Cardiac septum (tissue), 1 donor: Measurements from ENCODE around the gene PDE1A. TPM values are rescaled to one million over a fixed set of nuclear protein-coding genes. Genes with fewer than 3 reads are reported as not detected.
"Not testable (repeated sequence)": the region's sequence is repeated elsewhere in the genome, so short reads cannot be mapped to it uniquely, and the experiment has no call there.

Source experiments
- DNase-seq: peaks from one replicate; pipeline ENCODE4 v3.0.0-alpha.2; 2020; ENCODE audit warnings: low spot score
- intact Hi-C: fragments of 100-400 bp; cut with DNase I; formaldehyde crosslinking; loops from one replicate; pipeline ENCODE4 v1.14.0; 2022
- total RNA-seq: library from RNA; stranded (reverse); fragmentation: NEBNext Ultra II Directional; extraction: Animal tissue kit (Norgen Biotek cat#: 25700); gene quantifications from one replicate; pipeline ENCODE4 v1.2.1, GENCODE V29; 2021
- donor health status: DM: no; HTN: no; CAD: no.

PDE1A gene
- total RNA-seq, 1 donor from 2014 or later, result 9.6 TPM

GRCh38 chr2:182300608-182301007 is 126.2 kb downstream of the PDE1A start:
- no peak for DNase-seq
- intact Hi-C loops, result loop anchor here (10.0 kb wide), 1 partner anchor 344 kb away; no protein-coding TSS in a partner anchor

GRCh38 chr2:182299632-182300031 is 127.2 kb downstream of the PDE1A start:
- intact Hi-C loops, result loop anchor here (10.0 kb wide), 1 partner anchor 345 kb away; no protein-coding TSS in a partner anchor
- no peak for DNase-seq

DNA sequence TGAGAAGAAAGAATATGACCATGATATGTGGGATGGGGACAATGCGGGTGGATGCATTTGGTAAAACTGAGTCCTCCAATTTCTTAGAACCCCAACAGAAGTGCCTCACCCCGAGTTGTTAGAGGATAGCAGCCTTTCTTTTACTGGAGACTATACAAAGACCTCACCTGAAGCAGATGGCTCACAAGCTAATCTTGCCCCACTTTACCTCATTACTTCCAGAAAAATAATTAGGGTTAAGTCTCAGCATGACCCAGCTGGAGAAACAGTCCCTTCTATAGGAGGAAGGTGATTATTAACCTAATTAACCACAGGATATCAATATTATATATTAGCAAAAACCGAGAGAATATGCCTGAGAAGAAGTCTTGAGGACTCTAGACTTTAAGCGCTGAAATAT is 128.4 kb downstream of the PDE1A start:
- no peak for DNase-seq
- intact Hi-C loops, result no loop called here

DNA sequence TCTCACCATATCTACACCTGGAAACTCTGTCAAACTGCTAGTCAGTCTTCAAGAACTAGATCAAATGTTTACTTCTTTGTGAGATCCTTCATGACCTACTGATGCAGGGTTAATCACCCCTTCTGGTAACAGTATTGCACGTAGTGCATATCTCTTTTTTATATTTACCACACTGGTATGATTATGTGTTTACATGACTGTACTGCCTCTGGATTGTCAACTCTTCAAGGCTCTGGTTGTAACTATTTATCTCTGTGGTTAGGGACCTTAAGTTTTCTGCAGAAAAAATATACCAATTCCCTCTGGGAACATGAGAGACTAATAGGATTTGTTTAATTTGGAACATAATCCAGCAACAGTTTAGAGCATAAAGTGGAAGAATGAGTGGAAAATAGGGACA is 135.5 kb downstream of the PDE1A start:
- DNase-seq, result no peak
- intact Hi-C loops, result no loop called here

DNA sequence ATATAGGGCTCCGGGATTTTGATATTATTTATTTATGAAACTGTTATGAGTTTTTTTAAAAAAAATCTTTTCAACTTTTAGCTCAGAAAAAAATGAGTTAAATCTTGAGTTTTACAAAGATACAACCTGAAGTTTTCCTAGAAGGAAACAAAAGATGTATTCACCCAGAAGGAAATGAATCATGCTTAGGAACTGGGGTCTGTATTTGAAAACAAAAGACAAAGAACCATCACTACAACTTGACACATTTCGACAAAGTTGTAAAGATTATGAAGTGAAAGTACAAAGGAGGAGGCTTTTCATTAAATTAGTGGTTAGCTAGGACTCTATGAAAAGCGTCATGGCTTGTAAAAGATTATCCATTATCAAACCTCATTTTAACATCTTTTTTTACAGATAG is 143.3 kb downstream of the PDE1A start:
- DNase-seq, result no peak
- intact Hi-C loops, result no loop called here

GRCh38 chr2:182281276-182281675 is 145.6 kb downstream of the PDE1A start:
- no peak for DNase-seq
- intact Hi-C loops, result no loop called here

DNA sequence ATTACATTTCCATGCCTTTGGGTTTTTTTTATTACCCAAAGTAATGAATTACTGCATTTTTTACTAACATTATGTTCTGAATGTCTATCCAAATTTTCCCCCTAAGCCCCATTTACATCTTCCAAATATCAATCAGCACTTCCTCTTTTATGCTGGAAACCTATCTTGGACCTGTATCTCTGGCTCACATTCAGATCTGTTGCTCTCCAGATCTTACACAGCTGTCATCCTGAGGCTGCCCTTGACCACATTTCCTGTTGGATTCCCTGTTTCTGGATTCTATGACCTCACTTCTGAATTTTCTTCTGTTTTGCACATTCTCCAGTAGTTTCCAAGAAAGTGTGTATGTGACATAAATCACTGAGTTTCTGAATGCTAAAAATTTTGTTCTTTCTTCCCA is 146.7 kb downstream of the PDE1A start:
- DNase-seq, result no peak
- intact Hi-C loops, result no loop called here

DNA sequence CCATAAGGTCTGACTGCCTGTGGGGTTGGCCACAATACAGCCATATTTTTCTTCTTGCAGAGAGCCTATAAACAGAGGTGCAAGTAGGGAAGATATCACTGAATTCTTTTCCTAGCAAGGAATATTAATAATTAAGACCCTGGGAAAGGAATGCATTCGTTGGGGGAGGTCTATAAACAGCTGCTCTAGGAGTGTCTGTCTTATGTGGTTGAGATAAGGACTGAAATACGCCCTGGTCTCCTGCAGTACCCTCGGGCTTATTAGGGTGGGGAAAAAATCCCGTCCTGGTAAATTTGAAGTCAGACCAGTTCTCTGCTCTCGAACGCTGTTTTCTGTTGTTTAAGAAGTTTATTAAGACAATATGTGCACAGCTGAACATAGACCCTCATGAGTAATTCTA is 150.2 kb downstream of the PDE1A start:
- DNase-seq, intact Hi-C loops: not testable (repeated sequence)

DNA sequence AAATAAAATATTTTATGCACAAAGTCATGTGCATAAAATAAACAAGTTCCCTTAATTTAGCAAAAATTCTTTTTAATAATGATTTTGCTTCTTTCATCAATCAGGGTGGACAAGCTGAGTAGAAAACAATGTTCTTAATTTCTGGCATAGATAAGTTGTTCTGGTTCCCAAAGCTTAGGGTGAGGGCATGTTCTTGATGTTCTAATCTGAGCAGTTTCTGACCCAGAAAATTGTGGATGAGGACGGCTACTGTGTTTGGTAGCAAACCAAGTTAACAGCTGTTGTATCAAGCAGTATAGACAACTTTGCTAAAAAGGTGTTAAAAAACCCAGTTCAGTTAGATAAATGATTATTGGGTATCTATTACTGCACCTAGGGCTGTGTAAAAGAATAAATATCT is 158.9 kb downstream of the PDE1A start:
- intact Hi-C loops, result no loop called here

GRCh38 chr2:182266909-182267308 is 159.9 kb downstream of the PDE1A start:
- intact Hi-C loops, result no loop called here
- DNase-seq, result no peak

More for the DNA sequence above, 158.9 kb downstream of the PDE1A start:
- no peak for DNase-seq

GRCh38 chr2:182265718-182266117 is 161.1 kb downstream of the PDE1A start:
- intact Hi-C loops, result no loop called here
- DNase-seq, result no peak

DNA sequence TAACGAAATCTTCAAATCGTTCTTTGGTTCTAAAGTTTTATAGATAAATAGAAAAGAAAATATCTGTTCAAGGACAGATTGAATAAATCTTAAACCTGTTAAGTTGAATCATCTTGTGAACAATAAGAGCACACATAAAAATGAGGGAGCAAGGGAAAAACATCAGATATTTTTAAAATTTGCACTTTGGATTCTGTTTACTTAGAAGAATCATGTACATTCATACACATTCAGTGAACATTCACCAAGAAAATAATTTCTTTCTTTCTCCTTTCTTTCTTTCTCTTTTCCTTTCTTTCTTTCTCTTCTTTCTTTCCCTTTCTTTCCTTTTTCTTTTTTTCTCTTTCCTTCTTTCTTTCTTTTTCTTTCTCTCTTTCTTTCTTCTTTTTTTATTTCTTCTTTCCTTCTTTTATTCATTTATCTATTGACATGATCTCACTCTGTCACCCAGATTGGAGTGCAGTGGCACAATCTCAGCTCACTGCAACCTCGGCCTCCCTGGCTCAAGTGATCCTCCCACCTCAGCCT is 164.9 kb downstream of the PDE1A start:
- DNase-seq, result no peak
- intact Hi-C loops, result no loop called here

DNA sequence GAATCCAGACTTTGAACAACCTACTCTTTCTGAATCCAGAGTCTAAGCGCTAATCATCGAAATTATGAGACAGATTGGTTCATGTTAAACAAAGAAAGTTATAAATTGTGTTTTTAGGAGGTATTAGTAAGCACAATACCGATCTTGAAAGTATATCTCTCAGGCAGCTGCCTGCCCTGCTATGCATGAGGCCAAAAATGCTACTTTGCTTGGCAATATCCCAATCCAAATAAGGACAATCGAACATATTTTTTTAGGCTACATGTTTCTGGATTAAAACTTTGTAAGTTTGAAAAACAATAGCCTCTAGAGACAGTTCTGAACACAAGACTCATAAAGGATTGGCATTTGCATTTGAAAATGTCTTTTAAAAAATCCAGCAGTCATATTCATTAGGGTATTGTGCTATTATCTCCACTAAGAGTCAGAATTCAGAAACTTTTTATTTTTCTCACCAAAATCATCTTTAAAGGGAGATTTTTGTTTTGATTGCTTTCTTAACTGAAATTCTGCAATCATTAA is 167.1 kb downstream of the PDE1A start:
- no peak for DNase-seq
- intact Hi-C loops, result no loop called here

GRCh38 chr2:182252534-182252933 is 174.3 kb downstream of the PDE1A start:
- no peak for DNase-seq
- intact Hi-C loops, result no loop called here

DNA sequence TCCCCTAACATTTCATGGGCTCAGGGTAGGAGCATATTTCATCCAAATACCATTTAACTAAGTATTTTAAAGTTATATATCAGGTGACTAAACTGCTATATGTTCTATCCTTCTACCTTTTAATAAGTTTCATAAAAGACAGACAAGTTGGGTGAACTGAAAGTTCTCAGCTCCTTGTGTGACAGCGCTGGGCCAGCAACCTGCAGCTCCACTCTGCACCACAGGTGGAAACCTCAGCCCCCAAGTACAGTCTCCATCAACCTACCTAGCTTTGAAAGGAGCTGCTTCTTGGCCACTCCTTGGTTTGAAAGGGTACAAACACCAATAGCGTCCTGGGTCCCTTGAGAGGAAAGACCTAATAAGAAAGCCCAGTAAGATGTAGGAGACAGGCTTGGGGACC is 177.9 kb downstream of the PDE1A start:
- no peak for DNase-seq
- intact Hi-C loops, result no loop called here

GRCh38 chr2:182248362-182248761 is 178.5 kb downstream of the PDE1A start:
- intact Hi-C loops, result no loop called here
- DNase-seq, result no peak

GRCh38 chr2:182247831-182248230 is 179.0 kb downstream of the PDE1A start:
- DNase-seq, result no peak
- intact Hi-C loops, result no loop called here

DNA sequence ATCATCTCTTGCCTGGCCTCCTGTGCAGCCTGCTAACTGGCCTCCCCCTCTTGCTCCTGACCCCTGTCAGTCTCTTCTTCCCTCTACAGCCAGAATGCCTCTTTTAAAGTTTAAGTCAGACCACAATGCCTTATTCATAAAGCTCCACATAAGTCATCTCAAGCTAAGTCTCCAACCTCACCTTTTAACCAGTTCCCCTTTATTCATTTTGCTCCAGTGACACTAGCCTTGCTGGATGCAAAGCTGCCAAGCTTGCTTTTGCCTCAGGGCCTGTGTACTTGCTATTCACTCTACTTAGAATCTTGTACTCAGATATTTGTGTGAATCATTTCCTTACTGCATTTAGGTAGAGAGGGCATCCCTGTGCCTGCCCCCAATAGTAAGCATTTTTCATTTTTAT is 180.9 kb downstream of the PDE1A start:
- intact Hi-C loops, result no loop called here
- no peak for DNase-seq

GRCh38 chr2:182242609-182243008 is 184.2 kb downstream of the PDE1A start:
- intact Hi-C loops, result loop anchor here (5.0 kb wide), 2 partner anchors 55 to 410 kb away; no protein-coding TSS in a partner anchor
- no peak for DNase-seq

GRCh38 chr2:182241936-182242335 is 184.9 kb downstream of the PDE1A start:
- intact Hi-C loops, result loop anchor here (5.0 kb wide), 2 partner anchors 55 to 410 kb away; no protein-coding TSS in a partner anchor
- DNase-seq, result no peak

DNA sequence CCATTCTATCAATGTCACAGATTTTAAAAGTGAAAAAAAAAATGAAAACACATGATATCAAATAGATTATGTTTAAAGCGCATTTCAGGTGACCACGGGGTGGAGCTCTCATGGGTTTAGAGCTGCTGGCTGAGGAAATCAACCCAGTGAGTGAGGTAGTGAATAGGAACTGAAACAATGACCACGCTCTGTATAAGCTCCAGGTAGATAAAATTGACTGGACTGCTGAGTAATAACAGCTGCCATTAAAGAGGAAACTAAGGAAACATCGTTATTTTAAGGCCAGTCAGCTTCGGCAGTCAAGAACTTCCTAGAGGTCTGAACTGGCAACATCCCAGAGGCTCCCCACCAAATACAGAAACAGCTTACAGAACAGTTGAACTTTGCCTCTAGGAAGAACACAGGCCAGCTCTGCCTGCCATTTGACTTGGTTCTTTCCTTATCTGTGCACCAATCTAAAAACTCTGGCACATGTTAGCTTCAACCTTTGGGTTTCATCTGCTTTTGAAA is 185.9 kb downstream of the PDE1A start:
- intact Hi-C loops, result loop anchor here (5.0 kb wide), 2 partner anchors 54 to 411 kb away; no protein-coding TSS in a partner anchor
- DNase-seq, result no peak

- intact Hi-C loops, result no loop called here
- DNase-seq, result no peak
Observed at GRCh38 chr2:182230561-182230960, 196.3 kb downstream of the PDE1A start.
